HCT116 (cell line): ENCODE data around the gene SYTL5. TPM values are rescaled to one million over a fixed set of nuclear protein-coding genes. Genes with fewer than 3 reads are reported as not detected.

Experiments
- ATAC-seq: fragments of 200-7000 bp; cut with Tn5 transposase; 2 replicates; pipeline ENCODE4 v1.9.1; 2020; ENCODE audit warnings: mild to moderate bottlenecking, moderate library complexity
- BruUV-seq: library from RNA; stranded (reverse); fragments of 400-500 nt; replicated peaks from 2 replicates; lab custom pipeline; 2021; lab: Mats Ljungman, UMichigan
- CTCF ChIA-PET: fragments of 300-600 bp; sonication (Branson Sonifier 250); formaldehyde crosslinking; loops from one replicate; lab custom pipeline; 2021; ENCODE audit warnings: antibody characterized with exemption; lab: Charles Lee
- POLR2A ChIA-PET: fragments of 300-600, 350-600 bp; sonication (Branson Sonifier 250); formaldehyde crosslinking; loops from one replicate; lab custom pipeline; 2021; ENCODE audit warnings: antibody characterized with exemption; lab: Charles Lee
- RAD21 ChIA-PET, 2 experiments: fragments of 300-600 bp; sonication (Branson Sonifier 250); formaldehyde crosslinking; loops; one replicate each; lab custom pipeline; 2023; ENCODE audit warnings: low total read pairs in 2 of 2; ENCODE audit not compliant: uncharacterized antibody in 2 of 2, unreplicated experiment in 2 of 2, low non-redundant PET in 1 of 2; lab: Charles Lee
- DNase-seq: peaks from one replicate; pipeline ENCODE4 v3.0.0-alpha.2; 2010; ENCODE audit warnings: low read depth, low spot score
- H2AFZ ChIP-seq: fragments of 200-600 bp; shearing (Covaris generic), sonication (generic); 2 replicates; pipeline ENCODE4 v1.6.1; 2017; ENCODE audit warnings: low read depth, mixed run types, mixed read lengths, antibody characterized with exemption, low read length; ENCODE audit not compliant: poor library complexity, severe bottlenecking
- H3K27ac ChIP-seq: 2 replicates; pipeline ENCODE4 v1.5.1; 2012; ENCODE audit warnings: low read depth, low read length
- H3K27me3 ChIP-seq: fragments of 200-600 bp; sonication (generic); 2 replicates; pipeline ENCODE4 v1.6.1; 2016; ENCODE audit warnings: mixed run types, low read length, mixed read lengths; ENCODE audit not compliant: insufficient read depth
- H3K36me3 ChIP-seq, 2 experiments: fragments of 200-500 bp in 1 of 2; fragments of 200-600 bp in 1 of 2; sonication (Bioruptor generic) in 1 of 2; sonication (generic) in 1 of 2; 2 replicates each; pipeline versions ENCODE4 v1.5.1 to v1.6.1; 2014 to 2016; ENCODE audit warnings: low read length in 2 of 2, inconsistent platforms in 1 of 2, mixed read lengths in 1 of 2, mixed run types in 1 of 2; ENCODE audit not compliant: insufficient read depth in 2 of 2, control insufficient read depth in 1 of 2
- H3K4me1 ChIP-seq, 2 experiments: fragments of 200-600 bp in 1 of 2; sonication (generic) in 1 of 2; 2 replicates each; pipeline versions ENCODE4 v1.5.1 to v1.6.1; 2012 to 2017; ENCODE audit warnings: low read length in 2 of 2, inconsistent platforms in 1 of 2, mild to moderate bottlenecking in 1 of 2, mixed read lengths in 1 of 2, mixed run types in 1 of 2, moderate library complexity in 1 of 2; ENCODE audit not compliant: insufficient read depth in 2 of 2, control insufficient read depth in 1 of 2
- H3K4me2 ChIP-seq: fragments of 200-600 bp; sonication (generic); 2 replicates; pipeline ENCODE4 v1.6.1; 2017; ENCODE audit warnings: mixed run types, low read length, mixed read lengths
- H3K4me3 ChIP-seq, 2 experiments: fragments of 200-600 bp in 1 of 2; sonication (generic) in 1 of 2; replicated peaks in 1 of 2; 2 replicates each; pipeline ENCODE4 v1.5.1; 2011 to 2016; ENCODE audit warnings: low read length in 2 of 2, control low read depth in 1 of 2, low read depth in 1 of 2, mild to moderate bottlenecking in 1 of 2, mixed read lengths in 1 of 2, mixed run types in 1 of 2
- H3K79me2 ChIP-seq: fragments of 200-600 bp; sonication (generic); 2 replicates; pipeline ENCODE4 v1.6.1; 2017; ENCODE audit warnings: mild to moderate bottlenecking, mixed run types, low read length, moderate library complexity, mixed read lengths; ENCODE audit not compliant: insufficient read depth
- H3K9ac ChIP-seq: fragments of 200-600 bp; sonication (generic); 2 replicates; pipeline ENCODE4 v1.6.1; 2016; ENCODE audit warnings: low read length, mixed read lengths
- H3K9me2 ChIP-seq: fragments of 200-600 bp; sonication (generic), shearing (Covaris generic); 2 replicates; pipeline ENCODE4 v1.6.1; 2017; ENCODE audit warnings: mixed run types, mild to moderate bottlenecking, moderate library complexity; ENCODE audit not compliant: insufficient read depth
- H3K9me3 ChIP-seq, 2 experiments: fragments of 200-500 bp in 1 of 2; fragments of 200-600 bp in 1 of 2; sonication (Bioruptor generic) in 1 of 2; sonication (generic) in 1 of 2; 2 replicates each; pipeline ENCODE4 v1.6.1; 2014 to 2017; ENCODE audit warnings: low read length in 2 of 2, mixed read lengths in 2 of 2, inconsistent platforms in 1 of 2, low read depth in 1 of 2, mild to moderate bottlenecking in 1 of 2, mixed run types in 1 of 2, moderate library complexity in 1 of 2; ENCODE audit not compliant: control insufficient read depth in 1 of 2, insufficient read depth in 1 of 2
- H4K20me1 ChIP-seq: fragments of 200-600 bp; sonication (generic), shearing (Covaris generic); 2 replicates; pipeline ENCODE4 v1.6.1; 2017; ENCODE audit warnings: mixed run types, mild to moderate bottlenecking, moderate library complexity; ENCODE audit not compliant: insufficient read depth
- CBX3 ChIP-seq: IDR thresholded peaks from 2 replicates; pipeline ENCODE4 v1.6.1; 2012; ENCODE audit warnings: low read depth
- EGR1 ChIP-seq: IDR thresholded peaks from 2 replicates; pipeline ENCODE4 v1.6.1; 2012; ENCODE audit warnings: low read depth
- EZH2phosphoT487 ChIP-seq: fragments of 200-600 bp; IDR thresholded peaks from 2 replicates; pipeline ENCODE4 v1.6.1; 2018; ENCODE audit warnings: antibody characterized with exemption, borderline replicate concordance
- MAX ChIP-seq: IDR thresholded peaks from 2 replicates; pipeline ENCODE4 v1.6.1; 2012
- POLR2A ChIP-seq: IDR thresholded peaks from 2 replicates; pipeline ENCODE4 v1.7.0; 2011; ENCODE audit warnings: borderline replicate concordance; ENCODE audit not compliant: insufficient read depth, insufficient read length; ENCODE audit errors: extremely low read depth
- POLR2AphosphoS5 ChIP-seq: IDR thresholded peaks from 2 replicates; pipeline ENCODE4 v1.6.1; 2011; ENCODE audit warnings: mild to moderate bottlenecking, low read depth, low read length, moderate library complexity
- RAD21 ChIP-seq: IDR thresholded peaks from 2 replicates; pipeline ENCODE4 v1.6.1; 2012; ENCODE audit warnings: low read depth, mild to moderate bottlenecking
- SP1 ChIP-seq: IDR thresholded peaks from 2 replicates; pipeline ENCODE4 v1.6.1; 2012; ENCODE audit warnings: low read depth
- SRF ChIP-seq: IDR thresholded peaks from 2 replicates; pipeline ENCODE4 v1.6.1; 2012; ENCODE audit warnings: low read depth
- TCF7L2 ChIP-seq: IDR thresholded peaks from 2 replicates; pipeline ENCODE4 v1.7.0; 2011; ENCODE audit warnings: borderline replicate concordance, inconsistent platforms; ENCODE audit not compliant: insufficient read depth, insufficient read length; ENCODE audit errors: extremely low read depth
- YY1 ChIP-seq: IDR thresholded peaks from 2 replicates; pipeline ENCODE4 v1.6.1; 2011; ENCODE audit warnings: low read length, low read depth, moderate library complexity, mild to moderate bottlenecking; ENCODE audit not compliant: insufficient replicate concordance; ENCODE audit errors: extremely low read depth
- ZBTB33 ChIP-seq: IDR thresholded peaks from 2 replicates; pipeline ENCODE4 v1.6.1; 2011; ENCODE audit warnings: mild to moderate bottlenecking, low read length, moderate library complexity; ENCODE audit not compliant: insufficient replicate concordance; ENCODE audit errors: extremely low read depth
- ZFX ChIP-seq: fragments of 450-650 bp; IDR thresholded peaks from 2 replicates; pipeline ENCODE4 v1.6.1; 2017
- ZNF274 ChIP-seq: fragments of 200-500 bp; sonication (Bioruptor generic); IDR thresholded peaks from 2 replicates; pipeline ENCODE4 v1.6.1; 2014; ENCODE audit warnings: mild to moderate bottlenecking, low read depth, low read length, inconsistent platforms
- intact Hi-C: fragments of 100-400 bp; cut with micrococcal nuclease; formaldehyde crosslinking; loops from 2 replicates; pipeline ENCODE4 v1.10.0; 2022
- total RNA-seq: library from RNA; stranded (reverse); gene quantifications from one replicate; pipeline ENCODE4 v1.2.1, GENCODE V29; 2021; ENCODE audit not compliant: unreplicated experiment
- TF ChIP-seq, protein P1 (sequence below): IDR thresholded peaks from 2 replicates; pipeline ENCODE4 v1.6.1; 2012

The SYTL5 gene
- total RNA-seq, 1 experiment from 2014 or later: 0.20 TPM

GRCh38 chrX:37993176-37993575, 13.2 kb upstream of the SYTL5 start:
- H3K4me2 ChIP-seq: no peak overlapping the region
- RAD21 ChIA-PET: no interaction called here
- H3K36me3 ChIP-seq: no peaks in the 10 kb centered on the region
- no peak for ATAC-seq
- no peaks in the 10 kb centered on the region for H3K27me3 ChIP-seq
- H3K79me2 ChIP-seq: no peaks in the 10 kb centered on the region
- TF ChIP-seq ZNF274: no peak
- no peak overlapping the region for H3K9ac ChIP-seq
- no peak overlapping the region for H3K27ac ChIP-seq
- POLR2A ChIA-PET: no interaction called here
- H3K4me1 ChIP-seq: no peaks in the 10 kb centered on the region
- no peak for DNase-seq
- CTCF ChIA-PET: no interaction called here
- BruUV-seq: no TSS peak
- no peaks in the 10 kb centered on the region for H4K20me1 ChIP-seq
- no peaks in the 10 kb centered on the region for H3K9me2 ChIP-seq
- intact Hi-C loops: no loop called here
- no peaks in the 10 kb centered on the region for H3K9me3 ChIP-seq
- H2AFZ ChIP-seq: no peak overlapping the region
- H3K4me3 ChIP-seq: no peak overlapping the region

DNA sequence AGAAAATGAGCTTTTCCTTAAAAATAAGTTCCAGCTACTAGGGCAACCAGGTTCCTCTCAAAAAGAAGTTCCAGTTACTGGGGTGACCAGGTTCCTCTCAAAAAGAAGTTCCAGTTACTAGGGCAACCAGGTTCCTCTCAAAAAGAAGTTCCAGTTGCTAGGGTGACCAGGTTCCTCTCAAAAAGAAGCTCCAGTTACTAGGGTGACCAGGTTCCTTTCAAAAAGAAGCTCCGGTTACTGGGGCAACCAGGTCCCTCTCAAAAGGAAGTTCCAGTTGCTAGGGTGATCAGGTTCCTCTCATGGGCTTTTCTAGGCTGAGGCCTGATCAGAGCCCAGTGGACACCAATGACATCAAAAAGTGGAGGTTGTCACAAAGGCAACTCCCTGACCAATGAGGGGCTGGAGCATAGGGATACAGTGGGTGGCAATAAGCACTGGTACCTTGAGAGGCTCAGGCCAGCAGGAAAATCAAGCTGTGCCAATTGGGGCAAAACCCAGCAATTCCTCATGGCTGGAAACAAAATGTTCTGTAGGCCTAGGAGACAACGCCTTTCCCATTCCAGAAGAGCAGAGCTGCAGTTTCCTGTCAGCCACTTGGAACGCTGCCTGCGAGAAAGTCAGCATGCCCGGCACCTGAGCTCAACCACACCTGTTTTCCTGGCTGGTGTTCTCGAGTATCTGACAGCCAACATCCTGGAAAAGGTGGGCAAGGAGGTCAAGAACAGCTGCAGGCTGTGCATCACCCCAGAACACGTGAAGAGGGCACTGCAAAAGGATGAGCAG, 12.3 kb upstream of the SYTL5 start:
- Histone ChIP-seq H3K27ac (no peak overlapping the region), H4K20me1 (no peaks in the 10 kb centered on the region), H3K9ac (no peak overlapping the region), H3K4me2 (no peak overlapping the region), H3K27me3 (no peaks in the 10 kb centered on the region), H3K4me3 (no peak overlapping the region), H3K9me2 (no peaks in the 10 kb centered on the region), H3K9me3 (no peaks in the 10 kb centered on the region), H3K36me3 (no peaks in the 10 kb centered on the region), H3K4me1 (peaks cover 0 to 7% of the 10 kb centered on the region in 2 experiments; a peak in 2 of 4 replicates), H3K79me2 (no peaks in the 10 kb centered on the region), H2AFZ (no peak overlapping the region)
- ATAC-seq (no peak), DNase-seq (peak; percentile 42)
- ChIA-PET POLR2A (no interaction called here), RAD21 (no interaction called here), CTCF (no interaction called here)
- intact Hi-C loops: no loop called here
- BruUV-seq: no TSS peak
- no peak for TF ChIP-seq ZFX
- TF ChIP-seq ZNF274: no peak
- TF ChIP-seq, protein P1, sequence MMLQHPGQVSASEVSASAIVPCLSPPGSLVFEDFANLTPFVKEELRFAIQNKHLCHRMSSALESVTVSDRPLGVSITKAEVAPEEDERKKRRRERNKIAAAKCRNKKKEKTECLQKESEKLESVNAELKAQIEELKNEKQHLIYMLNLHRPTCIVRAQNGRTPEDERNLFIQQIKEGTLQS: no peak
- TF ChIP-seq CBX3: no peak
- no peak for TF ChIP-seq SRF
- TF ChIP-seq POLR2A: no peak
- TF ChIP-seq EZH2phosphoT487: no peak
- no peak for TF ChIP-seq YY1
- TF ChIP-seq ZBTB33: no peak
- TF ChIP-seq TCF7L2: no peak
- no peak for TF ChIP-seq RAD21
- TF ChIP-seq SP1: no peak
- TF ChIP-seq EGR1: no peak
- TF ChIP-seq POLR2AphosphoS5: no peak
- no peak for TF ChIP-seq MAX
